Measurements from ENCODE around the gene TMEM132A. TPM values are rescaled to one million over a fixed set of nuclear protein-coding genes. Genes with fewer than 3 reads are reported as not detected.

The TMEM132A gene
- total and polyA plus RNA-seq, 8 donors, result 8.4 to 142 (median 27.2) TPM

DNA sequence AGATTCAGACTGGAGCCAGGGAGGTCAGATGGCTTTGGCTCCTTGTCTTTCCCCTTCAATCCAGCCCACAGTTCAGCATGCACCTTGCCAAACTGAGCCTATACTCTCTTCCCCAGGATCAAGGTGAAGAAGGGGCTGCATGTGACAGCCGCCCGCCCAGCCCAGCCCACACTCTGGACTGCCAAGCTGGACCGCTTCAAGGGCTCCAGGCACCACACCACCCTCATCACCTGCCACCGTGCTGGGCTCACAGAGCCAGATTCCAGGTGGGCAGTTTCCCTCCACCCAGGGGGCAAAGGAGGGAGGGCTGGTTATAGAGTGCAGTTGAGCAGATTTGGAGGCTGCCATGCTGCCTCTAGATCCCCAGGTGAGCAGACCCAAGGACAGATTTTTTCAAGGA, 6.1 kb downstream of the TMEM132A start:
- Histone ChIP-seq H3K27ac (no peak overlapping the region), H3K4me1 (peaks cover 0 to 20% (median 13%) of the 10 kb centered on the region in 4 donors), H3K27me3 (peaks cover 0 to 10% (median 0%) of the 10 kb centered on the region in 3 donors), H3K4me3 (no peak overlapping the region), H3K9me3 (no peaks in the 10 kb centered on the region), H3K36me3 (peaks cover 0 to 38% (median 17%) of the 10 kb centered on the region in 4 donors)
- TF ChIP-seq, protein P1, sequence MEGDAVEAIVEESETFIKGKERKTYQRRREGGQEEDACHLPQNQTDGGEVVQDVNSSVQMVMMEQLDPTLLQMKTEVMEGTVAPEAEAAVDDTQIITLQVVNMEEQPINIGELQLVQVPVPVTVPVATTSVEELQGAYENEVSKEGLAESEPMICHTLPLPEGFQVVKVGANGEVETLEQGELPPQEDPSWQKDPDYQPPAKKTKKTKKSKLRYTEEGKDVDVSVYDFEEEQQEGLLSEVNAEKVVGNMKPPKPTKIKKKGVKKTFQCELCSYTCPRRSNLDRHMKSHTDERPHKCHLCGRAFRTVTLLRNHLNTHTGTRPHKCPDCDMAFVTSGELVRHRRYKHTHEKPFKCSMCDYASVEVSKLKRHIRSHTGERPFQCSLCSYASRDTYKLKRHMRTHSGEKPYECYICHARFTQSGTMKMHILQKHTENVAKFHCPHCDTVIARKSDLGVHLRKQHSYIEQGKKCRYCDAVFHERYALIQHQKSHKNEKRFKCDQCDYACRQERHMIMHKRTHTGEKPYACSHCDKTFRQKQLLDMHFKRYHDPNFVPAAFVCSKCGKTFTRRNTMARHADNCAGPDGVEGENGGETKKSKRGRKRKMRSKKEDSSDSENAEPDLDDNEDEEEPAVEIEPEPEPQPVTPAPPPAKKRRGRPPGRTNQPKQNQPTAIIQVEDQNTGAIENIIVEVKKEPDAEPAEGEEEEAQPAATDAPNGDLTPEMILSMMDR (IDR thresholded peaks at IDR 0.05), result no peak
- TF ChIP-seq POLR2AphosphoS5 (IDR thresholded peaks at IDR 0.05) (no peak), EP300 (IDR thresholded peaks at IDR 0.05) (no peak), POLR2A (IDR thresholded peaks at IDR 0.05) (no peak)
- WGBS, 5 donors, result 90 to 97% (median 95%) methylated on average over 3 to 4 of the region's 4 CpGs
- intact Hi-C loops (cut with DNase I; ENCODE audit: low total_unique reads), result no loop called here
- no peak for DNase-seq

DNA sequence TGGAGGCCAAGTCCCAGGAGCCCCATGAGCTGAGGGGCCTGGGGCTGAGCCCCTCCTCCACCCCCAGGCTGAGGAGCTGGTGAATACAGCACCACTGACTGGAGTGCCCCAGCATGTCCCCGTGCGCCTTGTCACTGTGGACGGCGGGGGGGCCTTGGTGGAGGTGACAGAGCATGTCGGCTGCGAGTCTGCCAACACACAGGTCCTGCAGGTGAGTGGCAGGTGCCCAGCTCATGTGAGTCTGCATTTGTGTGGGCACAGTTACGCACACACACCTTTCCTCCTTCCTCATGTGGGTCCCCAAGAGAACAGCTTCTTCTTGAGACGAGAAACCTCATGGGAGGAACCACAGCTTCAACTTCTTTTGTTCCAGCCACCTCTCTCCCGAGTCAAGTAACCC, 7.7 kb downstream of the TMEM132A start:
- Histone ChIP-seq H3K27me3 (peaks cover 0 to 7% (median 0%) of the 10 kb centered on the region in 3 donors), H3K9me3 (no peaks in the 10 kb centered on the region), H3K4me1 (peaks cover 0 to 12% (median 6%) of the 10 kb centered on the region in 4 donors), H3K27ac (no peak overlapping the region), H3K36me3 (peaks cover 4 to 52% (median 28%) of the 10 kb centered on the region in 4 donors), H3K4me3 (no peak overlapping the region)
- DNase-seq, result no peak
- TF ChIP-seq POLR2A (IDR thresholded peaks at IDR 0.05) (no peak), POLR2AphosphoS5 (IDR thresholded peaks at IDR 0.05) (no peak), EP300 (IDR thresholded peaks at IDR 0.05) (no peak)
- TF ChIP-seq, protein P1 (IDR thresholded peaks at IDR 0.05), result no peak
- intact Hi-C loops (cut with DNase I; ENCODE audit: low total_unique reads), result no loop called here
- whole genome bisulfite sequencing, 5 donors, result 81 to 91% (median 86%) methylated on average over 9 of the region's 9 CpGs

DNA sequence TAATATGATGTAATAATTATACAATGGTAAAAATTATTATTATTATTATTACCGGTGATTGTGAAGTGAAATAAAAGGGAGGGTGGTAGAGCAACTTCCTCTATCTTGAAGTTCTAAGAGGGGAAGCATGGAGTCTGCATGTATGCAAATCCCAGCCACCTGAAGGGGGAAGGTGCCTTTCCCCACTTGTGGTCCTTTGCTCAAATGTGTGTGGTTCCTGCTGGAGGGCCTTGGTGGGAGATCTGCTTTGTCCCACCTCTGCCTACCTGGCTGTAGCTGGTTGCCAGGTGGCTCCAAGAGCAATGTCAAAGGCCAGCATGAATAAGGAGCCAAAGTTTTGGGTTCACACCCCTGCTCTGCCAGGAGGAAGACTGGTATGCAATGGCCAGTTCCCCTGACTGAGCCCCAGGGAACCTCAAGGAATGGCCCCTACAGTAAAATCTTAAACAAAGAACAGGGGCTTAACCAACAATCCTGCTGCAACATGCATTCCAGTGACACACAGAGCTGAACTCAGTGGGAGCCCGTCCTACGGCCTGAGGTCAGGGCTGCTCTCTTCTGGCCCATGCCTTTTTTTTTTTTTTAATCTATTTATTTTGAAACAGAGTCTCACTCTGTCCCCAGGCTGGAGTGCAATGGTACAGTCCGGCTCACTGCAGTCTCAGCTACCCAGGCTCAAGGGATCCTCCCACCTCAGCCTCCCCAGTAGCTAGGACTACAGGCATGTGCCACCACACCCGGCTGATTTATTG, 8.5 kb downstream of the TMEM132A start:
- Histone ChIP-seq H3K4me1 (peaks cover 0 to 5% (median 1%) of the 10 kb centered on the region in 4 donors), H3K27ac (no peak overlapping the region), H3K9me3 (no peaks in the 10 kb centered on the region), H3K27me3 (peaks cover 0 to 7% (median 0%) of the 10 kb centered on the region in 3 donors), H3K36me3 (peaks cover 6 to 60% (median 37%) of the 10 kb centered on the region in 4 donors), H3K4me3 (no peak overlapping the region)
- intact Hi-C loops (cut with DNase I; ENCODE audit: low total_unique reads), result no loop called here
- WGBS, 5 donors, result 68 to 82% (median 75%) methylated on average over 5 of the region's 5 CpGs
- DNase-seq, result no peak
- TF ChIP-seq POLR2A (IDR thresholded peaks at IDR 0.05), result no peak
- TF ChIP-seq, protein P1 (IDR thresholded peaks at IDR 0.05), result no peak
- TF ChIP-seq EP300 (IDR thresholded peaks at IDR 0.05), result no peak
- no peak for TF ChIP-seq POLR2AphosphoS5 (IDR thresholded peaks at IDR 0.05)

DNA sequence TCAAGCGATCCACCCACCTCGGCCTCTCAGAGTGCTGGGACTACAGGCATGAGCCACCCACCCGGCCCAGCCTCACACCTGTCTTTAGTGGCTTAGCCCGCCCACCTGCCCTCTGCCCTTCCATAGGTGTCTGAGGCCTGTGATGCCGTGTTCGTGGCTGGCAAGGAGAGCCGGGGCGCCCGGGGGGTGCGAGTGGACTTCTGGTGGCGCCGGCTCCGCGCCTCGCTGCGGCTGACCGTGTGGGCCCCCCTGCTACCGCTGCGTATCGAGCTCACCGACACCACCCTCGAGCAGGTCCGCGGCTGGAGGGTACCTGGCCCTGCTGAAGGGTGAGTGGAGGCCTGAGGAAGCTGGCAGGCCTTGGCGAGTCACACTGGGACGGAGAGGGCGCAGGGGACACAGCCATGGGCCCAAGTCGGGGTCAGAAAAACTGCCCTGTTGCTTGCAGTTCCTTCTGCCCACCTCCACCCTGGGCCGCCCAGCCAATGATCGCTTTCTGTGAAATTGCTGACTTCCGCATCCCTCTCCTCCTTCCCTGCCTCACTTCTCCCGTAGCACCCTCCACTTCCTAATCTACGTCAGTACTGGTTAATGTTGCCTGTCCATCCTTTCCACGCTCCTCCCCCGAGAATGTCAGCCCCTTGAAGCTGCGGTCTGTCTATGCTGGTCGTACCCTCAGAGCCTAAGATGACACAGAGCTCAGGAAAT, 9.3 kb downstream of the TMEM132A start:
- DNase-seq, result no peak
- Histone ChIP-seq H3K27me3 (peaks cover 0 to 7% (median 0%) of the 10 kb centered on the region in 3 donors), H3K27ac (no peak overlapping the region), H3K4me3 (no peak overlapping the region), H3K36me3 (peaks cover 11 to 64% (median 45%) of the 10 kb centered on the region in 4 donors), H3K9me3 (no peaks in the 10 kb centered on the region), H3K4me1 (peaks cover 0 to 1% (median 0%) of the 10 kb centered on the region in 4 donors)
- intact Hi-C loops (cut with DNase I; ENCODE audit: low total_unique reads), result no loop called here
- 91 to 96% (median 93%) methylated on average over 37 of the region's 37 CpGs for WGBS, 5 donors
- TF ChIP-seq POLR2A (IDR thresholded peaks at IDR 0.05) (no peak), POLR2AphosphoS5 (IDR thresholded peaks at IDR 0.05) (no peak), EP300 (IDR thresholded peaks at IDR 0.05) (no peak)
- TF ChIP-seq, protein P1 (IDR thresholded peaks at IDR 0.05), result no peak

Data from stomach (tissue), 9 donors.